IgD-negative memory B cell (primary cell): ENCODE data around the gene FGD2. TPM values are rescaled to one million over a fixed set of nuclear protein-coding genes. Genes with fewer than 3 reads are reported as not detected.

Source experiments
- H3K27ac Mint-ChIP-seq, 3 donors: one replicate each; pipeline ENCODE4 v1.8.0; 2020 to 2022; ENCODE audit warnings: mild to moderate bottlenecking in 3 of 3, mixed read lengths in 3 of 3, moderate library complexity in 1 of 3
- H3K27me3 Mint-ChIP-seq: one replicate; pipeline ENCODE4 v1.8.0; 2021; ENCODE audit warnings: mixed read lengths
- H3K36me3 Mint-ChIP-seq: one replicate; pipeline ENCODE4 v1.8.0; 2020; ENCODE audit warnings: mild to moderate bottlenecking, mixed read lengths
- H3K4me1 Mint-ChIP-seq, 3 donors: one replicate each; pipeline ENCODE4 v1.8.0; 2020 to 2022; ENCODE audit warnings: mixed read lengths in 3 of 3, mild to moderate bottlenecking in 1 of 3
- H3K4me3 Mint-ChIP-seq, 4 donors: one replicate each; pipeline ENCODE4 v1.8.0; 2020 to 2022; ENCODE audit warnings: mild to moderate bottlenecking in 4 of 4, mixed read lengths in 4 of 4, moderate library complexity in 3 of 4
- H3K9me3 Mint-ChIP-seq, 3 donors: one replicate each; pipeline ENCODE4 v1.8.0; 2020 to 2021; ENCODE audit warnings: mixed read lengths in 3 of 3, mild to moderate bottlenecking in 1 of 3
- polyA plus RNA-seq: library from polyadenylated mRNA; unstranded; fragments of 300-500 nt; fragmentation: Illumina TruSeq; gene quantifications from one replicate; pipeline ENCODE4 v1.2.3, GENCODE V29; 2021

The FGD2 gene
- polyA plus RNA-seq, 1 donor from 2014 or later, result 99.8 TPM

GRCh38 chr6:36967757-36968156, 37.7 kb upstream of the FGD2 start:
- peaks cover 6 to 21% (median 15%) of the 10 kb centered on the region in 3 donors for H3K4me1 Mint-ChIP-seq
- H3K27ac Mint-ChIP-seq, result peak overlapping the region in 1 of 3 donors; percentile 31
- no peak overlapping the region for H3K4me3 Mint-ChIP-seq
- H3K27me3 Mint-ChIP-seq, result no peaks in the 10 kb centered on the region
- H3K36me3 Mint-ChIP-seq, result peaks cover 5% of the 10 kb centered on the region
- H3K9me3 Mint-ChIP-seq, result no peaks in the 10 kb centered on the region

- Mint-ChIP-seq H3K36me3 (peaks cover 6% of the 10 kb centered on the region), H3K4me1 (peaks cover 0 to 16% (median 10%) of the 10 kb centered on the region in 3 donors), H3K27ac (peak overlapping the region in 1 of 3 donors; percentile 74), H3K9me3 (no peaks in the 10 kb centered on the region), H3K4me3 (no peak overlapping the region), H3K27me3 (no peaks in the 10 kb centered on the region)
Measured at GRCh38 chr6:36968266-36968977, 37.0 kb upstream of the FGD2 start.

DNA sequence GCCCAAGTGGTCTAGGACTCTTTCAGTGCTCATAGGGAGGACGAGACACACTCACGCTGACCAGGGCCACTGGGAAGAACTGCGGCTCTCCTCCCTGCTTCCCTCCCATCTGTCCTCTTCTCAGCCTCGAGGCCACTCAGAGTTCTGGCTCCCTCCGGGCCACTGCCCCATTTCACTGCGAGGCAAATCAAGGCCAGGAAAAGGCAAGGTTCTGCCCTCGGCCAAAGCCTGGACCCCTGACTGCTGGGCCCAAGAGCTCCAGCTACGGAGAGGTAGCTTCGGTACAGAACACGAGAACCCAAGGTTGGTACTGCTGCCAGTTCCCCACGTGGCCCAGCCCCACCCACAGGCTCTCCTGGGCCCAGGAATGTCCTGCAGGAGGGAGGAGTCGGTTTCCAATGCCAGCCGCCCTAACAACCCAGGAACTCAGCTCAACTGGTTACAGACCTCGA, 36.2 kb upstream of the FGD2 start:
- Mint-ChIP-seq H3K27ac (no peak overlapping the region), H3K27me3 (no peaks in the 10 kb centered on the region), H3K4me1 (peaks cover 0 to 10% (median 8%) of the 10 kb centered on the region in 3 donors), H3K4me3 (no peak overlapping the region), H3K9me3 (no peaks in the 10 kb centered on the region), H3K36me3 (peaks cover 9% of the 10 kb centered on the region)

DNA sequence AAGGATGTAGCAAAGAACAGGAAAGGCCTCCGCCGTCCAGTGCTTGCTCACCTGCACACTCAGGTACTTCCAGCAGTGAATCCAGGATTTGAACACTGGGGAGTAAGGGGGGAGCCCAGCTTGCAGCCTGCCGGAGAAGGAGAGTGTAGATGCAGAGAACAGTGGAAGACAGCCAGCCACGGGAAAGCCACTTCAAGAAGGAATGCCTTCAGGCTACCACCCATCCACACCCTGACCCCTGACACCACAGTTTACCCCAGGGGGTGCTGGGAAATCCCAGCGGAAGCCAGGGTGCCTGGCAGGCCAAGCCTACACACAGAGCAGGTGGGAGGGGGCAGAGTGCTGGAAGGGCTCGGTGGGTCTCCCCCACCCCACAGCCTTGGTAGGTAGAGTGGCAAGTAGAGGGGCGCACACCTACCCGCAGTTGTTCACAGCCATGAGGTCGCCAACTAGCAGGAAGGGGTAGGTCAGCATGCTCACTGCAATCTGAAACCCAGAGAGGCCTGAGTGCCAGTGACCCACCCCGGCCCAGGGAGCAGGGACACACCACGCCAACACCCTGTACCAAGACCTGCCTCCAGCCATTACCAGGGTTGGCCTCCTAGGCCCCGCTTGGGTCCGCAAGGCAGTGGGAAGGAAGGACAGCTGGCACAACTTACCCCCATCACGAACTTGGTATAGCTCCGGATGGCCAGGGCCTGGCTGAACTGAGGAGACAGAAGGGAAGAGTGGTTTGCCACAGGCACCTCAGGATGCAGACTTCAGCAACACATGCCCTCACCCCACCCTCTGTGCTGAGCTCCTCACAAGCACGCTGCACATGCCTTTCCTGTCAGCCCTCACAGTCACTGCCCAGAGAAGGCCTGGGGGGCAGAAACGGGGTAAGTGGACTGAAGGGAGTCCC, 35.2 kb upstream of the FGD2 start:
- Mint-ChIP-seq H3K27ac (peak overlapping the region in 1 of 3 donors; percentile 67), H3K27me3 (no peaks in the 10 kb centered on the region), H3K9me3 (no peaks in the 10 kb centered on the region), H3K4me1 (peaks cover 0 to 3% (median 1%) of the 10 kb centered on the region in 3 donors), H3K4me3 (no peak overlapping the region), H3K36me3 (peaks cover 9% of the 10 kb centered on the region)

- no peaks in the 10 kb centered on the region for H3K27me3 Mint-ChIP-seq
- peaks cover 0 to 2% (median 1%) of the 10 kb centered on the region in 3 donors for H3K4me1 Mint-ChIP-seq
- peak overlapping the region in 1 of 3 donors; percentile 86 for H3K27ac Mint-ChIP-seq
- H3K9me3 Mint-ChIP-seq, result no peaks in the 10 kb centered on the region
- H3K36me3 Mint-ChIP-seq, result peaks cover 9% of the 10 kb centered on the region
- H3K4me3 Mint-ChIP-seq, result no peak overlapping the region
Measured at GRCh38 chr6:36970892-36971842, 34.3 kb upstream of the FGD2 start.

GRCh38 chr6:36971921-36972673, 33.4 kb upstream of the FGD2 start:
- Mint-ChIP-seq H3K36me3 (peaks cover 7% of the 10 kb centered on the region), H3K9me3 (no peaks in the 10 kb centered on the region), H3K27ac (peak overlapping the region in 1 of 3 donors; percentile 86), H3K4me1 (peaks cover 0 to 2% (median 0%) of the 10 kb centered on the region in 3 donors), H3K4me3 (no peak overlapping the region), H3K27me3 (no peaks in the 10 kb centered on the region)

DNA sequence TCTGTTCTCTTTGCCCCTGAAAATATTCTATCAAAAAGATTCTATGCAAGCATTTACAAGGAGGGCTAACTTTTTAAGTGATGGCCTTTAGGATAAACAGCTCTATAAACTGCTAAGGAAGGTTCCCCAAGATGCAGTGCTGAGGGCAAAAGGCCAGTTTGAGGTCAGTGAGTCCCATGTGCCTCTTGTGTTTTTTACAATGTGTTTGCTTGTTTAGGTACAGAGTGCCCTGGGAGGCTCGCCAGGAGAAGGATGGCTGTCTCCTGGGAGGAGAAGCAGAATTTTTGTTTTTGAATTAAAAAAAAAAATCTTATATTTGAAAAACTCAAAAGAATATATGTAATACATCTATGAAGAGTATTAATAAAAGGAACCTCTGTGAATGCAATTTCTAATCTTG, 32.3 kb upstream of the FGD2 start:
- Mint-ChIP-seq H3K9me3 (no peaks in the 10 kb centered on the region), H3K36me3 (peaks cover 6% of the 10 kb centered on the region), H3K27me3 (no peaks in the 10 kb centered on the region), H3K4me1 (peaks cover 0 to 6% (median 2%) of the 10 kb centered on the region in 3 donors), H3K4me3 (no peak overlapping the region), H3K27ac (no peak overlapping the region)

GRCh38 chr6:36973647-36974046, 31.8 kb upstream of the FGD2 start:
- Mint-ChIP-seq H3K36me3 (peaks cover 3% of the 10 kb centered on the region), H3K27me3 (no peaks in the 10 kb centered on the region), H3K4me1 (peaks cover 0 to 6% (median 2%) of the 10 kb centered on the region in 3 donors), H3K4me3 (no peak overlapping the region), H3K27ac (no peak overlapping the region), H3K9me3 (no peaks in the 10 kb centered on the region)

DNA sequence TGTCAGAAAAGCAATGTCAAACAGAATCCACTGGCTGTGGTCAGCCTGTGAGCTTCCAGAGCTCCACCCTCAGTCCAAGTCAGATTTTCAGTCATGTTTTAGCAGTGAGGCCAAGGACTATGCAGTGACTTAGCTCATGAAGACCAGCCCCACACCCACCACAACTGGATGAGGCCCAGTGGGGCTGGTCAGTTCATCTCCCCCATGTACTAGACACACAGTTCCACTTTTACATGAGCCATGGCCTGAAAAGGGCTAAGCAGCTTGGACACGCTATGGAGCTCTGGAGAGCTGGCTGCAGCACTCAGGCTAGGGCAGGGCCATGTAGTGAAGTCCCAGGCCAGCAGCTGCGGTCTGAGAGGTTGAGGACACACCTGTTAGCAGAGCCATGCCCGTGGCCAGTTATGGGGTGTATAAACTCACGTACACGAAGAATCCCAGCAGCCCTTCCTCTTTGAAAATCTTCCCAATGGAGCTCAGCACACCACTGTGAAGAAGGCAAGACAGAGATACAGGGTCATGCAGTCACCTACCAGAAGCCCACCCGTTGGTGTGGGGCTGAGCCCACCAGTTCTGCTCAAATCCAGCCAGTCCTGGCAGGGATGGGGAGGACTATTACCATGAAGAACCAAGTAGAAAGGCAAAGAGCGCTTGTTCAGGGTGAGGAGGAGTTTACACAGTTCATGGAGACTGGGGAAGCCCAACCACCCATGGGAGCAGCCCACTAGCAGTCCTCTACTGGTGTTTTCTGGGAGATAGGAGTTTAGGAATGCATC, 30.0 kb upstream of the FGD2 start:
- Mint-ChIP-seq H3K27me3 (no peaks in the 10 kb centered on the region), H3K4me1 (peaks cover 0 to 13% (median 10%) of the 10 kb centered on the region in 3 donors), H3K9me3 (no peaks in the 10 kb centered on the region), H3K27ac (no peak overlapping the region), H3K4me3 (no peak overlapping the region), H3K36me3 (peaks cover 3% of the 10 kb centered on the region)

GRCh38 chr6:36976007-36976264, 29.5 kb upstream of the FGD2 start:
- Mint-ChIP-seq H3K4me1 (peaks cover 0 to 15% (median 11%) of the 10 kb centered on the region in 3 donors), H3K36me3 (peaks cover 3% of the 10 kb centered on the region), H3K4me3 (no peak overlapping the region), H3K27me3 (no peaks in the 10 kb centered on the region), H3K9me3 (no peaks in the 10 kb centered on the region), H3K27ac (no peak overlapping the region)

GRCh38 chr6:36976509-36976908, 28.9 kb upstream of the FGD2 start:
- Mint-ChIP-seq H3K4me1 (peaks cover 0 to 16% (median 11%) of the 10 kb centered on the region in 3 donors), H3K9me3 (no peaks in the 10 kb centered on the region), H3K27me3 (no peaks in the 10 kb centered on the region), H3K27ac (no peak overlapping the region), H3K4me3 (no peak overlapping the region), H3K36me3 (peaks cover 3% of the 10 kb centered on the region)

GRCh38 chr6:36976931-36977330, 28.5 kb upstream of the FGD2 start:
- Mint-ChIP-seq H3K4me3 (no peak overlapping the region), H3K27ac (peak overlapping the region in 1 of 3 donors; percentile 22), H3K27me3 (no peaks in the 10 kb centered on the region), H3K36me3 (peaks cover 3% of the 10 kb centered on the region), H3K4me1 (peaks cover 4 to 20% (median 15%) of the 10 kb centered on the region in 3 donors), H3K9me3 (no peaks in the 10 kb centered on the region)

DNA sequence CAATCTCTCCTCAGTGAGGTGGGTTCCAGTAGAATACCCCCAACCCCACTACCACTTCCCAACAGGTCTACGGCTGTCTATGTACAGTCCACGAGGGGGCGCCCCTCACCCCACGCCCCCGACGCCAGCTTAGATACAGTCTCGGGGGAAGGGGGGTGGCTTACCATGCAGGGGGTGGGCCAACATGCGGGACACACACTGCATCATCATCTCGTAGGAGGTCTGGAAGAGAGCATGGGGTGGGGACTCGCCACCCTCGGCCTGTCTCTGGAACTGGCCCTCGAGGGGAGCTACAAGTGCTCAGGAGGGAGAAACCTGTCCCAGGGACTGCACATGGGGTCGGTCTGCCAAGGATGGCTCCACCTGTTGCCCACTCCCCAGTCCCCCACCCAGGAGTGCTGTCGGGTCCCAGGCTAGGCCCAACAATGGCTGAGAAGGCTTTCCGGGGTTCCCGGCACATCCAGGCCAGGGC, 27.9 kb upstream of the FGD2 start:
- no peak overlapping the region for H3K4me3 Mint-ChIP-seq
- H3K9me3 Mint-ChIP-seq, result no peaks in the 10 kb centered on the region
- H3K4me1 Mint-ChIP-seq, result peaks cover 6 to 23% (median 18%) of the 10 kb centered on the region in 3 donors
- peak overlapping the region in 2 of 3 donors; percentile 22 to 59 for H3K27ac Mint-ChIP-seq
- H3K36me3 Mint-ChIP-seq, result peaks cover 3% of the 10 kb centered on the region
- no peaks in the 10 kb centered on the region for H3K27me3 Mint-ChIP-seq
